Measurements from ENCODE around the gene ATP8A2.
"Not testable (repeated sequence)": the region's sequence is repeated elsewhere in the genome, so short reads cannot be mapped to it uniquely, and the experiment has no call there.

DNA sequence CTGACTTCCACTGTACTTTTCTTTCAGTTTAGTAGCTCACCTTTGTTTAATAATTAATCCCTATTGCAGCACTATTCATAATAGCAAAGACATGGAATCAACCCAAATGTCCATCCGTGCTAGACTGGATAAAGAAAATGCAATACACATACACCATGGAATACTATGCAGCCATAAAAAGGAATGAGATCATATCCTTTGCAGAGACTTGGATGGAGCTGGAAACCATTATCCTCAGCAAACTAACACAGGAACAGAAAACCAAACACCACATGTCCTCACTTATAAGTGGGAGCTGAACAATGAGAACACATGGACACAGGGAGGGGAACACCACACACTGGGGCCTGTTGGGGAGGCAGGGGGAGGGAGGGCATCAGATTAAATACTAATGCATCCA lies 402.3 kb downstream of the ATP8A2 start:
- TF ChIP-seq, protein P1, sequence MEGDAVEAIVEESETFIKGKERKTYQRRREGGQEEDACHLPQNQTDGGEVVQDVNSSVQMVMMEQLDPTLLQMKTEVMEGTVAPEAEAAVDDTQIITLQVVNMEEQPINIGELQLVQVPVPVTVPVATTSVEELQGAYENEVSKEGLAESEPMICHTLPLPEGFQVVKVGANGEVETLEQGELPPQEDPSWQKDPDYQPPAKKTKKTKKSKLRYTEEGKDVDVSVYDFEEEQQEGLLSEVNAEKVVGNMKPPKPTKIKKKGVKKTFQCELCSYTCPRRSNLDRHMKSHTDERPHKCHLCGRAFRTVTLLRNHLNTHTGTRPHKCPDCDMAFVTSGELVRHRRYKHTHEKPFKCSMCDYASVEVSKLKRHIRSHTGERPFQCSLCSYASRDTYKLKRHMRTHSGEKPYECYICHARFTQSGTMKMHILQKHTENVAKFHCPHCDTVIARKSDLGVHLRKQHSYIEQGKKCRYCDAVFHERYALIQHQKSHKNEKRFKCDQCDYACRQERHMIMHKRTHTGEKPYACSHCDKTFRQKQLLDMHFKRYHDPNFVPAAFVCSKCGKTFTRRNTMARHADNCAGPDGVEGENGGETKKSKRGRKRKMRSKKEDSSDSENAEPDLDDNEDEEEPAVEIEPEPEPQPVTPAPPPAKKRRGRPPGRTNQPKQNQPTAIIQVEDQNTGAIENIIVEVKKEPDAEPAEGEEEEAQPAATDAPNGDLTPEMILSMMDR (IDR thresholded peaks at IDR 0.05; ENCODE audit: low read length) = not testable (repeated sequence)
- not testable (repeated sequence) for TF ChIP-seq EZH2 (optimal IDR thresholded peaks at IDR 0.05; ENCODE audit: low read depth, low read length)

Measured in MM.1S (cell line).